GM19099 (cell line): ENCODE measurements around the gene TIGD7.

Source experiments
- POLR2A ChIP-seq: IDR thresholded peaks from 3 replicates; pipeline ENCODE4 v1.6.1; 2011; ENCODE audit warnings: low read depth; ENCODE audit not compliant: insufficient read length; ENCODE audit errors: extremely low read depth

The TIGD7 gene

GRCh38 chr16:3256866-3257465, 48.3 kb downstream of the TIGD7 start:
- no peak for TF ChIP-seq POLR2A

GRCh38 chr16:3256146-3256865, 48.9 kb downstream of the TIGD7 start, which contains the start of gene MEFV:
MEFV (minus strand) TSS chr16:3256633; CDS start chr16:3256587, 46 bp downstream.
- TF ChIP-seq POLR2A: no peak

GRCh38 chr16:3254309-3254708, 50.9 kb downstream of the TIGD7 start:
- TF ChIP-seq POLR2A: no peak

GRCh38 chr16:3252967-3253366, 52.3 kb downstream of the TIGD7 start:
- no peak for TF ChIP-seq POLR2A

GRCh38 chr16:3249451-3249850, 55.8 kb downstream of the TIGD7 start:
- TF ChIP-seq POLR2A: no peak

- TF ChIP-seq POLR2A: no peak
Measured at GRCh38 chr16:3249020-3249419, 56.2 kb downstream of the TIGD7 start.
